ENCODE results near the gene TMEM208. TPM values are rescaled to one million over a fixed set of nuclear protein-coding genes. Genes with fewer than 3 reads are reported as not detected.
A peak's percentile ranks its signal among the peaks of the same experiment; 100 is the strongest.

Gene TMEM208
- total RNA-seq, 4 donors from 2014 or later = 20.8 to 40.3 (median 31.0) TPM

DNA sequence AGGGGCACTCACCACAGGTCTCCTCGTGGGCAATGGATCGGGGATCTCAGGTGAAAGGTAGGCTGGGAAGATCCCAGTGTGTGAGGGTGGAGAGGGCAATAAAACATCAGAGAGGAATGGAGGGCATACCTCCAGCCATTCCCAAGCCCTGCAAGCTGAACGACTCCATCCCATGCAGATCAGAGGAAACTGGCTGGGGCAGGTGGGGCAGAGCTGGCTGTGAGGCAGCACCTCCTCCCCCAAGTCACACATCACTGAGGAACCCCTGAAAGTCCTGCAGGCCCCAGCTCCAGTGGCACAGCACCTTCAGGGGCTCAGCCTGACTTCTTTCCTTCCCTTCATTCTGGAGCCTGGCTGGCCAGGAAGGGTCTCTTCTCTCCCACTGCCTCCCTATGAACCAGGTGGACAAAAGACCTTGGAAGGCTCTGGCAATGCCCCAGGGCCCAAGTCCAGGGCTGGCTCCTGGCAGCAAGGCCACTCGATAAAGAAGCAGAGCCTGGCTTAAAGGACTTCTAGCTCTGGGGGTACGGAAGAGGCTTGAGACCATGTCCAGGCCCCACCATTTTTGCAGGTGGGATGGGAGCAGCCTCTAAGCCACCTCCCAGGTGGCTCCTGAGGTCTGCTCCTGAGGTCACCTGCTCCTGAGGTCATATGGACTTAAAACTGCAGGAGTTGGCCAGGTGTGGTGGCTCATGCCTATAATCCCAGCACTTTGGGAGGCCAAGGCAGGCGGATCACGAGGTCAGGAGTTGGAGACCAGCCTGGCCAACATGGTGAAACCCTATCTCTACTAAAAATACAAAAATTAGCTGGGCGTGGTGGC is 13.5 kb upstream of the TMEM208 start:
- no peak for TF ChIP-seq CTCF (IDR thresholded peaks at IDR 0.05)
- TF ChIP-seq POLR2A (IDR thresholded peaks at IDR 0.05) = no peak
- H3K4me3 ChIP-seq (ENCODE audit: low read depth, poor library complexity, severe bottlenecking) = no peak overlapping the region
- DNase-seq (ENCODE audit: low spot score in 2 of 2) = no peak
- intact Hi-C loops (cut with DNase I; ENCODE audit: low total_unique reads) = no loop called here
- 74 to 78% methylated on average over 8 of the region's 8 CpGs for WGBS, 2 donors

DNA sequence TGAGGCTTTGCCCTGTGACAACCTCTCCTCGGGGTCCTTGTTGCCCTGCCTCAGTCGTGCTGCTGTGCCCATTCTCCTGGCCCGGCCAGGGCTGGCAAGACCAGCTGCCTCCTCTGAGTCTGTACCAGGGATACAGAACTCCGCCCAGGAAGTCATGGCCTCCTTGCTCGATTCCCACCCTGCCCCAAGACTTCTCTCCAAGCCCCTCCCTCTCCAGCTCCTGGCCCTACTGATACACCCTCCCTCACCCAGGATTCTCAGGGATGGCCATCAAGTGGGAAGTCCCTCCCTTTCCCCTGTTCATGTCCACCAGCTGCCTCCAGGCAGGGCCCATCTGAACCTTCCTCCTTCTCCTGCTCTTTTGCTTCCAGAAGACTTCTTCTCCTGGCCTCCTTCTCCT is 11.2 kb upstream of the TMEM208 start:
- DNase-seq (ENCODE audit: low spot score in 2 of 2) = no peak
- TF ChIP-seq POLR2A (IDR thresholded peaks at IDR 0.05) = no peak
- no peak for TF ChIP-seq CTCF (IDR thresholded peaks at IDR 0.05)
- no peak overlapping the region for H3K4me3 ChIP-seq (ENCODE audit: low read depth, poor library complexity, severe bottlenecking)
- 65 to 69% methylated on average over 5 of the region's 5 CpGs for WGBS, 2 donors
- intact Hi-C loops (cut with DNase I; ENCODE audit: low total_unique reads) = no loop called here

- intact Hi-C loops (cut with DNase I; ENCODE audit: low total_unique reads) = no loop called here
- TF ChIP-seq POLR2A (IDR thresholded peaks at IDR 0.05) (no peak), CTCF (IDR thresholded peaks at IDR 0.05) (no peak)
- DNase-seq (ENCODE audit: low spot score in 2 of 2) = no peak
- H3K4me3 ChIP-seq (ENCODE audit: low read depth, poor library complexity, severe bottlenecking) = no peak overlapping the region
- 70 to 74% methylated on average over 18 of the region's 18 CpGs for WGBS, 2 donors
Observed at GRCh38 chr16:67216612-67217490, 10.1 kb upstream of the TMEM208 start.

- DNase-seq (ENCODE audit: low spot score in 2 of 2) = no peak
- WGBS, 2 donors = 54 to 68% methylated on average over 3 of the region's 3 CpGs
- intact Hi-C loops (cut with DNase I; ENCODE audit: low total_unique reads) = no loop called here
- TF ChIP-seq POLR2A (IDR thresholded peaks at IDR 0.05) (no peak), CTCF (IDR thresholded peaks at IDR 0.05) (no peak)
- H3K4me3 ChIP-seq (ENCODE audit: low read depth, poor library complexity, severe bottlenecking) = no peak overlapping the region
Observed at GRCh38 chr16:67223992-67224391, 2.9 kb upstream of the TMEM208 start.

DNA sequence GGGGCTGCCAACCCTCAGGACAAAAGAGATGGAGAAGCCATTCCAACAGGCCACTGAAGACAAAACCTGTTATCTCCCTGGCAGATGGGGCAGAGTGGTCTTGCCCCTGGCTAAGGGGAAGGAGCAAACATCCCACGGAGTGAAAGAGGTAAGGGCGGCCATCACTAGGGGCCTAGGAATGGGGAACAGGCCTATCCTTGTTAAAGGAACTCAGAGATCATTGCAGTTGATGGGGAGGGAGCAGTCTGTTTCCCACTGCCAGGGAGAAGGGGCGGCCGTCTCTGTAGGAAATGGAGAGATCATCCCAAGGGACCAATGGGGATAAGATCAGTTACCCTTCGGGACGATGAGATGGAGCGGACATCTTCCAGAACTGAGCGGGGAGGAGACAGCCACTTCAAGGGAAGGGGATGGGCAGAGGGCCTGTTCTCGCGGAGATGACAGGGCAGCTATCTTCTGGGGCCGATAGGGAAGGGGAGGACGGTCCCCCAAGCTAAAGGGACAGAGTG is 581 bp upstream of the TMEM208 start:
- 8 to 12% methylated on average over 12 of the region's 12 CpGs for WGBS, 2 donors
- no peak for TF ChIP-seq CTCF (IDR thresholded peaks at IDR 0.05)
- no peak for TF ChIP-seq POLR2A (IDR thresholded peaks at IDR 0.05)
- intact Hi-C loops (cut with DNase I; ENCODE audit: low total_unique reads) = no loop called here
- no peak for DNase-seq (ENCODE audit: low spot score in 2 of 2)
- peak overlapping the region; percentile 91 for H3K4me3 ChIP-seq (ENCODE audit: low read depth, poor library complexity, severe bottlenecking)
